GM19467 (cell line): ENCODE data around the gene TMEM260.

Experiments used
- ATAC-seq: cut with Tn5 transposase; IDR thresholded peaks from one replicate; pipeline ENCODE4 v1.9.1; 2021; ENCODE audit warnings: mild to moderate bottlenecking, moderate library complexity; ENCODE audit not compliant: unreplicated experiment

The TMEM260 gene

DNA sequence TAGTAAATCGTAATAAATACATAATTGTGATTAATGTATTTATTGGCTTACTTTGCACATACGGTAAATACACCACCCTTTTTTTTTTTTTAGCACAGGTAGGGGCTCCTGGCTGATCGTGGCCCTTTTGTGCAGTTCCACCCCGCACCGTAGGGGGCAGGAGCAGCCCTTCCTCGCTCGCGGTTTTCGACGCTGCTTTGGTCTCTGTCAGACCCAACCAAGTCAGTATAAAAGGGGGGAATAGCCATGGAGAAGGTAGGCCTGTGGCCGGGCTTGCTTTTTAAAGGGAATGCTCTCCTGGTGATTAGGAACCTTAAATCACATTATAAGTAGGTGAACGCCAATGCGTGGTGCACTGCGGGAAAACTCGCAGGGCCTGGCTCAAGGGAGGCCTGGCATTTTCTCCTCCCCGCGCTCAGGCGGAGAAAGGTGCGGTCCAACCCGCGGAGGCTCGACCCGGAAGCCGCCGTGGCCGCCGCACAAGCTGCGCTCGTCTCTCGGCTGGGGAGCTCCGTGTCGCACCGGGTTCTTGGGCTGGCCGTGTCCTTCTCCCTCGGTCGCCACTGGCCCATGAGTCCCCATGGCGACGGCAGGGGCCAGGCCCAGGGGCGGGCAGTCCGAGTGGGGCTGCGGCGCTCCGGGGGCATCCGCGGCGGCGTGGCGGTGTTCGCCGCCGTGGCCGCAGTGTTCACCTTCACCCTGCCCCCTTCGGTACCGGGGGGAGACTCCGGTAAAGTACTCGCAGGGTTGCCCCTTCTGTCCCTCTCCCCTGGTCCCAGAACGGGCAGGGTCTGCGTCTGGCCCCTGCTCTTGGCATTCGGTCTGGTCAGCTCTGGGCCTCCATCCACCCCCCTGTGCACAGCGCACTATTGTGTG is at the start of gene TMEM260:
TMEM260 (plus strand) TSS at position 454 of the 876 bp plus-strand sequence; CDS start at position 571, 117 bp downstream.
- ATAC-seq, result peak; percentile 80

GRCh38 chr14:56532546-56532945 is 47.1 kb upstream of the TMEM260 start:
- no peak for ATAC-seq

- ATAC-seq, result no peak
Measured at GRCh38 chr14:56534656-56535055, 44.9 kb upstream of the TMEM260 start.

DNA sequence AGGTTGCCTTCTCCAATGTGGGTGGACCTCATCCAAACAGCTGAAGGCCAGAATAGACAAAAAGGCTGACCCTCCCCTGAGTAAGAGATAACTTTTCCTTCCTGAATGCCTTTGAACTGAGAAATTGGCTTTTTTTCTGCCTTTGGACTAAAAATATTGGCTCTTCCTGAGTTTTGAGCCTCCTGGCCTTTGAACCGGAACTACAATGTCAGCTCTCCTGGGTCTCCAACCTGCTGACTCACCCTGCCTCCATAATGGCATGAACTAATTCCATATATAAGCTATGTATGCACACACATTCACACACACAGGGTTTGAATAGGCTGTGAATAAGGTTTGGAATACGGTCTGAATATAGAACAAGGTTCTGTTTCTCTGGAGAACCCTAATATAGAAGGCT is 39.7 kb upstream of the TMEM260 start:
- ATAC-seq, result no peak

GRCh38 chr14:56543436-56543835 is 36.2 kb upstream of the TMEM260 start:
- ATAC-seq, result no peak

- no peak for ATAC-seq
Measured at GRCh38 chr14:56549721-56550120, 29.9 kb upstream of the TMEM260 start.

GRCh38 chr14:56552615-56553014 is 27.0 kb upstream of the TMEM260 start:
- no peak for ATAC-seq

- ATAC-seq, result no peak
Measured at GRCh38 chr14:56554301-56554700, 25.3 kb upstream of the TMEM260 start.

GRCh38 chr14:56555921-56556570 is 23.6 kb upstream of the TMEM260 start:
- ATAC-seq, result no peak

DNA sequence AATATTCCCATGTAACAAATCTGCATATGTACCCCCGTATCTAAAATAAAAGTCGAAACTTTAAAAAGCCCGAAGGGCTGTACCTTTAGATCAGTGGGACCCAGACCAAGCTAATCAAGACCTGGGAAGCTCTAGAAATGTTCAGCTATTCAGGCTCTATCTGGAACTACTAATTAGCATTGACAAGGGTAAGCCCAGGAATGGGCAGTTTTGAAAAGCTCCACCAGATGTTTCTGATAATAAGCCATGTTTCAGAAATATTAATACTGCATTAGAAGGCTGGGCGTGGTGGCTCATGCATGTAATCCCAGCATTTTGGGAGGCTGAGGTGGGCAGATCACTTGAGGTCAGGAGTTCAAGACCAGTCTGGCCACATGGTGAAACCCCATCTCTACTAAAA is 20.4 kb upstream of the TMEM260 start:
- no peak for ATAC-seq

GRCh38 chr14:56561606-56562005 is 18.0 kb upstream of the TMEM260 start:
- no peak for ATAC-seq

- ATAC-seq, result no peak
Measured at GRCh38 chr14:56562883-56563282, 16.7 kb upstream of the TMEM260 start.

- no peak for ATAC-seq
Measured at GRCh38 chr14:56569174-56569573, 10.4 kb upstream of the TMEM260 start.

DNA sequence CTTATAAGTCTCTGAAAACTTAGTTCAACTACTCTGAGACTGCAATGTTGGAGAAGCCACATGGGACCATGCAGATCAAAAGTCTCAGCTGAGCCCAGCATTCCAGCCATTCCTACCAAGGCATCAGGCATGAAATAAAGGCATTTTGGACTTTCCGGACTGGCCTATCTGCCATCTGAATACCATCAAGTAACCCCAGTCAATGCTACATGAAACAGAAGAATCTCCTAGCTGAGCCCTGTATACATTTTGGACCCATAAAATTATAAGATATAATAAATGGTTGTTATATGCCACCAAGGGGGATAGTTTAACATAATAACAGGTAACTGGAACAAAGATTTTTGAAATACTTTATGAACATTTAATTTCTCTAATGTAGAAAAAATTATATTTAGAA is 9.3 kb upstream of the TMEM260 start:
- ATAC-seq, result no peak

- ATAC-seq, result peak; percentile 32
Measured at GRCh38 chr14:56580221-56580711, 668 bp downstream of the TMEM260 start.

- ATAC-seq, result no peak
Measured at GRCh38 chr14:56581041-56581727, 1.6 kb downstream of the TMEM260 start.

- ATAC-seq, result no peak
Measured at GRCh38 chr14:56585461-56586084, 6.0 kb downstream of the TMEM260 start.

GRCh38 chr14:56587701-56588100 is 8.1 kb downstream of the TMEM260 start:
- ATAC-seq, result no peak

- ATAC-seq, result no peak
Measured at GRCh38 chr14:56590535-56590960, 10.9 kb downstream of the TMEM260 start.

GRCh38 chr14:56592746-56593544 is 13.3 kb downstream of the TMEM260 start:
- no peak for ATAC-seq
